ENCODE measurements around the gene KANTR.
A peak's percentile ranks its signal among the peaks of the same experiment; 100 is the strongest.

KANTR gene, protein sequence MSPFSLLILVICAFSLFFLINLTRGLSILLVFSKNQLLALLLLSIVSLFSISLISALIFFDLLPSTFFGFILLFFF

DNA sequence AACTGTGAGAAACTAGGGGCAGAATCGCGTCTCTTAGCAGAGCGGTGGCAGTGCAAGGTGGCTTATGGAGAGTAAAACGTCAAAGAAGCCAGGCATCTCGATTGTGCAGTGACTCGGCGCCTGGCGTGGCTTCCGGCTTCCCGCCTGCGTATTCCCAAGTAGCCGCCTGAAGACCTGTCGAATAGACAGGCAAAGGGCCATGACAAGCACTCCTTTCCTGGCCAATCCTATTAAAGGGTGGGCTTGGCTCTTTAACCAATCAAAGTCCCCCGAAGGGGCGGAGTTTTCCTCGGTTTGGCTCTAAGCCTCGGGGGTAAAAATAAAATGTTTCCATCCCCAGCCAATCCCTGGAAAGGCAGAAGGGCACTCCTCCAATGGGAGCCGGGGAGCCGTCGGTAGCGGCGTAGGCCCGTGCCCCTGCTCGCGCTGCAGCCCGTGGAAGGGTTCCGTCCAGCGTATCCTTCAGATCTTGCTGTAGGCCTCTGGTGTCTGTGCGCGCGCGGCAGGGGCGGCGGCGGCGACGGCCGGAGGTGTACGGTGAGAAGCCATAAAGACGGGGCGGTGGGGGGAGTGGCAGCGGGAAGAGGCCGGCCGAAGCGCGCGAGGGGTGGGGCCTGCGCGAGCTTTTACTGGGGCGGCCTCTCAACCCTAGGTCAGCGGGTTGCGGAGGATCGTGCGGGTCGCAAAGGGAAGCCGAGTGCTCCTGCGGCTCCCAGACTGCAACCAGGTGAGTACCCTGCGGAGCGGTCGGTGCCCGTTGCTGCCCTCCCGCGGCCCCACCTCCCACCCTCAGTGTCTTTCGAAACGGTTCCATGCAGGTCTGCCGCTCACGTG is at the start of gene KANTR:
Gene KANTR, plus strand, starts transcription at position 395 of the 834 bp plus-strand sequence. CDS start 30,131 bp downstream, outside the sequence.
- peak; percentile 91 for DNase-seq

DNA sequence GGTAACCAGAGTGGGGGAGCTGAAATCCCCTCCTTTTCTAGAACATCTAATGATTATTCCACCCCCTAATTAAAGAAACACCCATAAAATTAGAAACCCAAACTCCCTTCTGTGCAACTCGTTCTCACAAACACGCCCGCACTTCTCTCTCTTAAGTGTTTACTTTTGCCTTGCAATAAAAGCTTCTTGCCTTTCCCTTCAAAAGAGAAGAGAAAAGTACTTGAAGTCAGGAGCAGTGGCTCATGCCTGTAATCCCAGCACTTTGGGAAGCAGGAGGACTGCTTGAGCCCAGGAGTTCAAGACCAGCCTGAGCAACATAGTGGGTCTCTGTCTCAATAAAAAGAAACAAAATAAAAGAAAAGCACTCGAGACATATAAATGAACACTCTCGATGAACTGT is 48.9 kb upstream of the KANTR start:
- no peak for DNase-seq

DNA sequence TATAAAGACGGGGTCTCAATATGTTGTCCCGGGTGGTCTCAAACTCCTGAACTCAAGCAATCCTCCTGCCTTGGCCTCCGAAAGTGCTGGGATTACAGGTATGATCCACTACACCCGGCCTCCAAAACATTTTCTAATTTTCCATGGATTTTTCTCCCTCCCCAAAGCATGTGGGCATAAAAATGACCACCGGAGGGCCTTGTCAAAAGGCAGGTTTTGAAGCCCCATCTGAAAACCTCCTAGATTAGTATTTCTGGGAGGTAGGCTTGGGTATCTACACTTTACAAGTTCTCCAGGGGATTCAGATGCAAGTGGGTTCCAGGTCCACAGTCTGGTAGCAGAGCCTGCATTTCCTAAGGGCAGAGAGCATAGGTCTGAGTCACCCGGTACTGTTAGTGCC is 46.7 kb upstream of the KANTR start:
- no peak for DNase-seq

DNA sequence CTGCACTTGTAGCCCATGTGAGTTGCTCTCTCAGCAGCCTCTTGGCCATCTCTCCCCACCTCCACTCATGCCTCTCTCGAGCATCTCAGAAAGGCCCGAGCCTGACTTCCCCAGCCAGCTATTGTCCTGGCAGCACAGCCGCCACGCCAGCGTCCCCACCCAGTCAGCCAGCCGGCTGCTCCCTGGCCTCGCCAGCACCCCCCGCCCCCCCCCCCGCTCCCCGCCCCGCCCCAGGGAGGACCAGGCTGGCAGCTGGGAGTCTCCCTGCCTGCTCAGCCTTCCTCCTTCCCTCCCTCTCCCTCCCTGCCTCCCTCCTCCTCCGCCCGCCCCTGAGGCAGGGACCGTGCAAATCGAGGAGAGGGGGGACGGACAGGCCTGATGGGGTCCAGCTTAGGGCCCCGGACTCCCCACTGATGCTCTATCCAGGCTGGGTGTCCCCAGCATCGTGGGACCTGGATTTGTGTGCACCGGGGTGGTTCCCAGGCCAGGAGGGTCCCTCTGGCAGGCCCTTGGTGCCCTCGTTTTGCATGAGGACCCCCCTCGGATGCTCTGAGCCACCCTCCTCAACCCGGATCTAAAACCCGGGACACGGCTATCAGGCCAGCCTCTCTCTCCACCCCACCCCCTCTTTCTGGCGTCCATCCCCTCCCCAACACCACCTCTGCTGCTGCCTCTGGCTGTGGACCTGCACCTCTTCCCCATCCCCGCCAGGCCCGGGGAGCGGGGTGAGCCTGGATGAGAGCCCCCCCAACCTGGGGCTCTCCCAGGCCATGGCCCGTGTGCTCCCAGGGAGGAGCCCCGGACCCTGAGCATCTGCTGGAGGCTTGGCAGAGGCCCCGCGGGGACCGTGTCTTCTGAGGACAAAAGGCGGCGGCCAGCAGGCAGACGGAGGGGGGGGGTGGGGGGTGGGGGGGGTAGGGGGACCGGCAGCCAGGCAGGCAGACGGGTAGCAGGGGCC is 45.5 kb upstream of the KANTR start, which contains the start of gene GPR173:
Gene GPR173, plus strand, starts transcription at position 621 of the 958 bp plus-strand sequence. CDS start 27,833 bp downstream, outside the sequence.
- peak; percentile 48 for DNase-seq

DNA sequence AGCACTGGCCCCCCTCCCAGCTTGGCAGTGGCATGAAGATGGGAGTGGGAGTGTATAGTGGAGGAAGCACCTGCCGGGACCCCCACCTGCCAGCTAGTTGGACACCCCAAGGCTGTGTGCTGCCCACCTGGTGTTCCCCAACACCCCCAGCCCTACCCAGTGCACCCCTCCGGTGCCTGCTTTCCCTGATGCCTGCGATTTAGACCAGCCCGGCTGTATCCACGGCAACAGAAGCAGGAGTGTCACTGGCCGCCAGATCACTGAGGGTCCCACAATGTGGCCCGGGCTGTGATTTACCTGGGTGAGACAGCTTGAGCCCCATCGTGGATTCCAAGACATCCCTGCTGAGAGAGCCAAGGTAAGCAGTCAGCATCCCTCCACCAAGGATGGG is 44.8 kb upstream of the KANTR start:
- no peak for DNase-seq

DNA sequence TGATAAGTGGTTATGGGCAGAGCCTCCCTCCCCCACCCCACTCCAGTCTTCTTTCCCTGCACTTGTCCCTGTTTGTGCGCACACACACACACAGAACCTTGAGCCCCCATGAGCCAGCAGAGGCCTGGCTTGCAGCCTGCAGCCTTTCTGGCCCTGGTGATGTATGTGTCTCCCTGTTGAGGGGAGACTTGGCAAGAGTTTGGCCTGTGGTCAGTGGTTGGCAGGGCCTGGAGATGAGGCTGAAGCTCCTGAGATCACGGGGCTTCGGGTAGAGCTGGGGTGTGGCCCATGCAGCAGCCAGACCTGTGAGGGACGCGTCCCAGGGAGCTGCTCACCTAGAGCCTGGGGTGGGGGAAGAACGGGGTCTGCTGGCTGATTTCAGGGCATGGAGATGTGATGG is 43.1 kb upstream of the KANTR start:
- no peak for DNase-seq

DNA sequence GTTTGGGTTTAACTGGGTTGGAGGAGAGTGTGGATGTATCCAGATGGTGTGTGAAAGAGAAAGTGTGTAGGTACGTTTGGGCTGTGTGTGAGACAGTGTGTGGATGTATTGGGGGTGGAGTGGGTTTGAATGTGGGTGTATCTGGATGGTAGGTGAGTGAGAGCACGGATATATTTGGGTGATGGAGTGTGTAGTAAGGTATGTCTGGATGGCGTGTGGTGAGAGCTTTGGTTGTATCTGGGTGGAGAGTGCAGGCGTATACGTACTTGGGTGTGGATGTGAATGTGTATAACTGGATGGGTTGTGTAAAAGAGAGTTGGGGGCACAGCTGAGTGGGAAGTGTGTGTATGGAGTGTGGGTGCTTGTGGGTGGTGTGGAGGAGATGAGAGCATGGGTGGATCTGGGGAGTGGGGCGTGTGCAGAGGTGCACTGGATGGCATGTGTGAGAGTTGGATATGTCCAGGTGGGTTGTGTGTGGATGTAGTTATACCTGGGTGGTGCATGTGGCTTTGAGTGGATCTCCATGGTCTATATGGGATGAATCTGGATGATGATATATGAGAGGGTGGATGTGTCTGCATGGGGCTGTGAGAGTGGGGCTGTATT is 38.6 kb upstream of the KANTR start:
- DNase-seq: no peak

DNA sequence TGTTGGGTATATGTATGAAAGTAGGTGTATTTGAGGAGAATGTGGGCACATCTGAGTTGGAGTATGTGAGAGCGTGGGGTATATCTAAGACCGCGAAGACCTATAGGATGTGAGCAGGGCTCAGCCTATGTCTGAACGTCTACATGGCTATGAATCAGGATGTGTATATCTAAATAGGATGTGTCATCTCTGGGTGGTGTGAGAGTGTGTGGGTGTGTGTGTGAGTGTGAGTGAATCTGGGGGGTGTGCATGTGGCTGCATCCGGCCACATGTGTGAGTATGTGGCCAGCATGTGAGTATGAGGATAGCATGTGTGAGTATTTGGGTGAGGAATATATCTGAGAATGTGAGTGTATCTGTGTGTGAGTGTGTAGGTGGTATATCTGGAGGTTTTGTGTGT is 37.6 kb upstream of the KANTR start:
- DNase-seq: no peak

DNA sequence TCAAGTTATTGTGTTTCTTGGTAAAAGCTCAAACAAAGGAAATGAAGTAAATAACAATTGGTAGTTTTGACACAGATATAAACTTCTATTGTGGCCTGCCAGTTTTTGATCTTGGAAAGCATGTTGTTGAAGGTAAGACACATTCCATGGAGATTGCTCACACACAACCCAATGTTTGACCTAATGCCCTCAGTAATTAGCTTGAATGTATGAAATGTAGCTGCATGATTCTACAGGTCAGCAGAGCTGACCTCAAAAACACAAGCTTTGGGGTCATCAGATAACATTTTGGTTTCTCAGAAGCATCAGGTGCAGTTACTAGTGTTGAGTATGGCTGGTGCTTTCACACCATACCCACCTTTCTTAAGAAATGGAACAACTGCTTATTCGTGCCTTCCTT is 28.8 kb upstream of the KANTR start:
- DNase-seq: no peak

DNA sequence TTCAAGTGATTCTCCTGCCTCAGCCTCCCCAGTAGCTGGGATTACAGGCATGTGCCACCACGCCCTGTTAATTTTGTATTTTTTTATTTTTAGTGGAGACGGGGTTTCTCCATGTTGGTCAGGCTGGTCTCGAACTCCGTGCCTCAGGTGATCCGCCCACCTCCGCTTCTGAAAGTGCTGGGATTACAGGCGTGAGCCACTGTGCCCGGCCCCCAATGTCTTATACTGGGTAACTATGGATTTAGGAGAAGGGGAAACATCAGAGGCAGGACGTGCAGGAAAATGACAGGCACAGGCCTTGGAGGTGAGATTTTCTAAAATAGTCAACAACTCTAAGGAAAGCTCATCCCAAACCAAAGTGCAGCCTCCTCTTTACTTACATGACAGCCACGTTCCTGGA is 22.9 kb upstream of the KANTR start:
- DNase-seq: no peak

DNA sequence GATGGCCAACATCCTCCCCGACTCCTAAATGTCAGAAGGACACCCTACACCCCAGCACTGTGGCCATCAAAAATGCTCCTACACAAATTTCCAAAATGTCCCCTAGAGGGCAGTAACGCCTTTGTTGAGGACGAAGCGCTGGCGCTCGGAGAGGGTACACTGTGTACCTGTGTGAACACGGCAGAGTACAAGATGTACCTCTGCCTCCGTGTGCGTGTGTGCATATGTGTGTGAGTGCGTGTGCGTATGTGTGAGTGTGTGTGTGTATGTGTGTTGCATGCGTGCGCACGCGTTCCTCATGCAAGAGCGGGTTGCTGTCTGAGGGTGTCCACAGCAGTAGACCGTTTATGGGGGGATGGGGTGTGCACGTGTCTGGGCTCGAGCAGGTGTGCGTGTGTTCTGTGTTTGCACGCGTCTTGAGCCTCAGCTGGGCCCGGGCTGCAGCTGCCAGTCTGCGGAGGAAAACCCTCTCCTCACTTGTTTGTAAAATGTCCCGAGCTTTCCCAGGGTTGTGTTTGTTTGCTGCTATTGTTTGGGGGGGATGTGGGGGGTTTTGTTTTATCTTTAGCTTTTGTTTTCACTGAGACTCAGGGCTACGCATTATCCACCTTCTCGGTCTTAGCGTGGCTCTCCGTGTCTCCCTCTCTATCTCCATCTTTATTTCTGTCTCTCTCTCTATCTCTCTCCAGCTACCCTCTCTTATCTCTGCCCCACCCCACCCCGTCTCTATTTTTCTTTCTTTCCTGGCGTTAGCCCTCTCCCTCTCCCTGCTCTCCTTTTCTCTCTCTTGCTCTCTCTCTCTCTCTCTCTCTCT is 22.1 kb upstream of the KANTR start:
- no peak for DNase-seq

DNA sequence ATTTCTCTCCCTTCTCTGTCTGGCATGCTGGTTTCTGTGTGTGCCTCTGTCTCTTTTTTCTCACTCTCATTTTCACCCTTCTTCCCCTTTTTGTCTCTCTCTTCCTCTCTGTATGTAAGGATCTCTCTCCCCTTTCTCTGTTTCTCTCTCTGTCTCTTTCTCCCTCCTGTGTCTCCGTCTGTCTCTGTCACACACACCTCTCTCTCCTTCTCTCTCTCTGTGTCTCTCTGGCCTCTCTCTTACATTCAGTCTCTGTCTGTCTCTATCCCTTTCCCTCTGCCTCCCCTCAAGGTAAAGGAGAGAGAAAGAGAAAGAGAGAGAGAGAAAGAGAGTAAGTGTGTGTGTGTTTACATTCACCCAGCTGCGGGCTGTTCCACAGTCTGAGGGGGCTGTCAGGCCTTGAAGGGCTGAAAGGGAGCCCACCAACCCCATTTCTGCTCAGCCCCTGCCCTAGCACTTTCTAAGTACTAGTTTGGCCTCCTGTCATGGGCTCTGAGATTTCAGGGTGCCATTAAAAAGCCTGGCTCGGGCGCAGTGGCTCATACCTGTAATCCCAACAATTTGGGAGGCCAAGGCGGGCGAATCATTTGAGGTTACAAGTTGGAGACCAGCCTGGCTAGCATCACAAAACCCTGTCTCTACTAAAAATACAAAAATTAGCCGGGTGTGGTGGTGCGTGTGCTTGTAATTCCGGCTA is 21.4 kb upstream of the KANTR start:
- no peak for DNase-seq

DNA sequence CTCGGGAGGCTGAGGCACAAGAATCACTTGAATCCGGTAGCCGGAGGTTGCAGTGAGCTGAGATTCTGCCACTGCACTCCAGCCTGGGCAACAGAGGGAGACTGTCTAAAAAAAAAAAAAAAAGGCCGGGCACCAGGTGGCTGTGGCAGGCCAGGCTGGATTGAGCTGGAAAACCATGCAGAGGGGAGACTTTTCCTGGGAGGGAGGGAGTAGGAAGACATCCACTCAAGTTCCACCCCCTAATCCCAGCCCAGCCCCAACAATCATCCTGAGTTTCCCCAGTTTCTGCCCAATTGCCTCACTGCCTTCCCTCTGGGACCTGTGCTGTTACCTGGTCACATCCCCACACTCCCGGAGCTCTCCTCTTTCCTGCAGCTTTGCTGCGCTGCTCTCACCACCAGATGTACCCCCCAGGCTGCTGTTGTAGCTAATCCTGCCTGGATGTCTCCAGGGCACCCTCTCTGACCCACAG is 20.8 kb upstream of the KANTR start:
- no peak for DNase-seq

DNA sequence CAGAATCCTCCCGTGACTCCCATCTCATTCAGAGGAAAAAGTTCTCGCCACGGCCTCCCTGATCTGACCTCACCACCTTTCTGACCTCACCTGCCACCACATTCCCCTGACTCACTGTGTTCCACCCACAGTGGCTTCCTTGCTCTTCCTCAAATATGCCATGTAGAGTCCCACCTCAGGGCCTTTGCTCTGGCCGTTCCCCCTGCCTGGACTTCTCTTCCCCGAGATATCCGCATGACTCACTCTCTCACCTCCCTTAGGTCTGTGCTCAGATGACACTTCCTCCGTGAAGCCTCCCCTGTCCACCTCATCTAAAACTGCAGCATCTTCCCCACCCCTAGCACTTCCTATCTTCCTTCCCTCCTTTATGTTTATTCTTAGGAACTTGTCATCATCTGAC is 18.9 kb upstream of the KANTR start:
- DNase-seq: no peak

DNA sequence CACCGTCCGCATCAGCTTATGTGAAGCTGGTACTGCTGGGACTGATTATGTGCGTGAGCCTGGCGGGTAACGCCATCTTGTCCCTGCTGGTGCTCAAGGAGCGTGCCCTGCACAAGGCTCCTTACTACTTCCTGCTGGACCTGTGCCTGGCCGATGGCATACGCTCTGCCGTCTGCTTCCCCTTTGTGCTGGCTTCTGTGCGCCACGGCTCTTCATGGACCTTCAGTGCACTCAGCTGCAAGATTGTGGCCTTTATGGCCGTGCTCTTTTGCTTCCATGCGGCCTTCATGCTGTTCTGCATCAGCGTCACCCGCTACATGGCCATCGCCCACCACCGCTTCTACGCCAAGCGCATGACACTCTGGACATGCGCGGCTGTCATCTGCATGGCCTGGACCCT is 17.3 kb upstream of the KANTR start:
- no peak for DNase-seq

DNA sequence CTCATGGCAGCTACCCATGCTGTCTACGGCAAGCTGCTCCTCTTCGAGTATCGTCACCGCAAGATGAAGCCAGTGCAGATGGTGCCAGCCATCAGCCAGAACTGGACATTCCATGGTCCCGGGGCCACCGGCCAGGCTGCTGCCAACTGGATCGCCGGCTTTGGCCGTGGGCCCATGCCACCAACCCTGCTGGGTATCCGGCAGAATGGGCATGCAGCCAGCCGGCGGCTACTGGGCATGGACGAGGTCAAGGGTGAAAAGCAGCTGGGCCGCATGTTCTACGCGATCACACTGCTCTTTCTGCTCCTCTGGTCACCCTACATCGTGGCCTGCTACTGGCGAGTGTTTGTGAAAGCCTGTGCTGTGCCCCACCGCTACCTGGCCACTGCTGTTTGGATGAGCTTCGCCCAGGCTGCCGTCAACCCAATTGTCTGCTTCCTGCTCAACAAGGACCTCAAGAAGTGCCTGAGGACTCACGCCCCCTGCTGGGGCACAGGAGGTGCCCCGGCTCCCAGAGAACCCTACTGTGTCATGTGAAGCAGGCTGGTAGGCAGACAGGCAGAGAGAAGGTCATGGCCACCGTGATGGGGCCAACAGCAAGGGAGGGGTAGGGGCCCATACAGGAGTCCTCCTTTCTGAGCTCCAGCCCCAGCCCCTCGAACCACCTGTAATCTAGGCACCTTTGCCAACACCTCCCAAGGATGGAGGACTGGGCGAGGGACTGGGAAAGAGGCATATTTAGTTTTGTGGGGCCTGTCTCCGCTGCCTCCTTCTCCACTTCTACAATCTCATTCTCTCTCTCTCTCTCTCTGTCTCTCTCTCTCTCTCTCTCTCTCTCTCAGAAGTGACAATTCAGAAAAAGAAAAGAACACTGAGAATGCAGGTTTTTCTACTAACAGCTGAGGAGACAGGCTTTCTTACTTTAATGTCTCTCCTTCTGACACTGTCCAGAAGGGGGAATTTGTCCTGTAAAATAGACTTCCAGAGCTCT is 16.4 kb upstream of the KANTR start:
- no peak for DNase-seq

DNA sequence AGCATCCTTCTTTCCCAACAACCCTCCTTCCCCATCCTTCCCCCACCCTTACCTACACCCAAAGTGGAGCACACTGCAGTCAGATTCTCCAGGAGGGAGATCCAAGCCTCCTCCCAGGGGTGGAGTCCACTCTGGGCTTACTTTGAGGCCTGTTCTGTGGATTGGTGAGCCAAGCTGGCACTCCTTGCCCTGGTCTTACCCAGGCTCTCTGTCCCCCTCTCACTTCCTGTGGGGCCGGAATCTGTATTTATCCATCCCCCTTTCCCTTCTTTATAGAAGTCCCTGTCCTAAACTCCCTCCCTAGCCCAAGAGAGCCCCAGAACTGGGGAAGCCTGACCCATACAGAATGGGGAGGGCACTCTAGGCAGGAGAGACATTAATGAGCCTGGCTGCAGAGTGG is 15.0 kb upstream of the KANTR start:
- DNase-seq: no peak

DNA sequence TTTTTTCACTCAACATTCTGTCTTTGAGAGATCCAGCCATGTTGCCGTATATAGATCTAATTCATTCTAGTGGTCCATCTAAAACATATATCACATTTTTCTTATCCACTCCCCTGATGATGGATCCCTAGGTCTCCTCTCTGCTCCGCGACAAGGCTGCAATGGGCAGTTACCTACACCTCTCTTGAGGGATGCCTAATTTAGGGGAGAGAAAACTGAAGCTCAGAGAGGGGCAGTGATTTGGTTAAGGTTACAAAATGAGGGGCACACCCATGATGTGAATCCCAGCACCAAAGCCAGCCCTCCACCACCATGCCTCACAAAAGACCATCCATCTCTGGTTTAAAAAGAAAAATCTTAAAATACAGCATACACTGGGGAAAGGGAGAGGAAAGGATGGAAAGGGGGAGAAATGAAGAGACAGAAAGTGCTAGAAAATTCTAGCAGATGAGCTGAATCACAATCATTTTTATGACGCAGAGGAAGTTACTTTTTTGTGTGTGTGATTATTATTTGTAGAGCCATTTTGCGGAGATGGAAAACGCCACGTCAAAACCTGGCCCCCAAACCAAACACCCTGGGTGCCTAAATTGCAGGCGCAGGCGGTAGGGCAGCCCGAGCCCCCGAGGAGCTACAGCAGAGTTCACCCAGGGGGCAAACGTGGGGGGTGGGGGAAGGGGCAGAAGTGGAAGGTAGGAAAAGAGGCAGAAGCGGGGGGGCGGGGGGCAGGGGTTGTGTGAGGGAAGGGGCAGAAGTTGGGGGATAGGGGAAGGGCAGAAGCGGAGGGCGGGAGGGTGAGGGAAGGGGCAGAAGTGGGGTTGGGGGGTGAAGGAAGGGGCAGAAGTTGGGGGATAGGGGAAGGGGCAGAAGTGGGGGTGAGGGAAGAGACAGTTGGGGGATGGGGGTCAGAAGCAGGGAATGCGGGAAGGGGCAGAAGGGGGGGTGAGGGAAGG is 13.0 kb upstream of the KANTR start:
- no peak for DNase-seq
